Endometrial microvascular endothelial cells (primary cell): ENCODE results near the gene ABCA9. TPM values are rescaled to one million over a fixed set of nuclear protein-coding genes. Genes with fewer than 3 reads are reported as not detected.
"Not testable (repeated sequence)": the region's sequence is repeated elsewhere in the genome, so short reads cannot be mapped to it uniquely, and the experiment has no call there.

Experiments used
- in situ Hi-C: cut with HindIII; loops from 2 replicates; pipeline ENCODE4 v1.10.0; 2017; ENCODE audit warnings: low sequenced_read_pairs, low pct_unique_long_range_greater_than_20kb; ENCODE audit errors: inconsistent ontology term
- total RNA-seq: library from RNA; depleted of rRNA; stranded (reverse); fragments of >200 nt; gene quantifications from one replicate; pipeline ENCODE4 v1.2.3, GENCODE V29; 2015; ENCODE audit errors: inconsistent ontology term

Gene ABCA9
- total RNA-seq, 1 donor from 2014 or later: not detected

DNA sequence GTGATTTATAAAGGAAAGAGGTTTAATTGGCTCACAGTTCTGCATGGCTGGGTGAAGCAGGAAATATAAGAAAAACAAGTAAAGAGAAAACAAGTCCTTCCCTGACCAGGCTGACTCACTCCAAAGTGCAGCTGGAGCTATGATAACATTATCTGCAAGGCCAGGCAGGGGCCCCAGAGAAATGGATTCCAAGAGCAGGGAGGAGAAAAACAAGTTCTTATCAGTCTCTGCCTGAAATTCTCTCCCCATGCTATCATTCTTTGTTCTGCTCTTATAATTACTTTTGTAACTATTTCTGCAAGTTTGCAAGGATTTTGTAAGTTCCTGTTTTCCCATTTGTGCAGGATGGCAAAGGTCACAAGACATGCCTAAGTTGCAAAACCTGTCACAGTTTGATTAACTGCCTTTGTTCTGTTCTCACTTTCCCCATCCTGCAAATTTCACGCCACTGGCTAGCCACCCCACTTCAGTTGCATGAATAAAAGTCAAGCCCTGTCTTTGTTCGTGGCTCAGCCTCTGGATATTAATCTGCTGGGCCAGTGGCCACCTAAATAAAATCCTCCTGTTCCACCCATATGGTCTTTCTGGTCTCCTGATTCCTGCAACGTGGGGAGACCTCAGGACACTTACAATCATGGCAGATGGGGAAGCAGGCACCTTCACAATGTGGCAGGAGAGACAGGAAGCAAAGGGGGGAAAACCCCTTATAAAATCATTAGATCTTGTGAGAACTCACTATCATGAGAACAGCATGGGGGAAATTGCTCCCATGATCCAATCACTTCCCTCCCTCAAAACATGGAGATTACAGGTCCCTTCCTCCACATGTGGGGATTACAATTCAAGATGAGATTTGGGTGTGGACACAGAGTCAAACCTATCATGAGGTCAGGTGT is 13.1 kb downstream of the ABCA9 start:
- in situ Hi-C loops: no loop called here

DNA sequence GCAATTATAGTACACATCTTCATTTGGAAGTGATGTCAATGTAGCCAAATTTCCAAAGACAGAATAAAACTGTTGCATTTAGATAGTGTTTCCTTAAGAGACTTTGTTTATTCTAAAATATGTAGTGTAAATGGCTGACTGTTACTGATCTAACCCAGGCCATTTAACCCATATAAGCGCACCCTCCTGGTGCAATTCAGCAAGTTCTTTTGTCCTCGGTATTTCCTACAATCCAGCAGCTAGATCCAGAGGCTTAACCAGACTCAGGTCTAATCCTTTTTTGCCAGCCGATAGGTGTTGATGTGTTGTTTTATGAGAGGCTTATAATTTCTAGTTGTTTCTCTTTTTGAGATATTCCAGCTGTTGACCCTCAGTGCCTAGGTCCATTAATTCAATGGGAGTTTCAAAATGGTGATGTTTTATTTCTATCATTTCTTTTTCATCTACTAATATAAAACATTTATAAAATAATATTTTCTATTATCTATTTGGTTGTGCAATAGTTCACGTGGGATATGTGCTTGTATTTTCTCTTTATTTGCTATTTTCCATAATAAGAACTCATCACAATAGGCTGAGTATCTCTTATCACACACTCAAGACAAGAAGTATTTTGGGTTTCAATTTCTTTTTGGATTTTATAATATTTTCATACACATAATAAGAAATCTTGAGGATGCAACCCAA is 14.5 kb downstream of the ABCA9 start:
- in situ Hi-C loops: no loop called here

DNA sequence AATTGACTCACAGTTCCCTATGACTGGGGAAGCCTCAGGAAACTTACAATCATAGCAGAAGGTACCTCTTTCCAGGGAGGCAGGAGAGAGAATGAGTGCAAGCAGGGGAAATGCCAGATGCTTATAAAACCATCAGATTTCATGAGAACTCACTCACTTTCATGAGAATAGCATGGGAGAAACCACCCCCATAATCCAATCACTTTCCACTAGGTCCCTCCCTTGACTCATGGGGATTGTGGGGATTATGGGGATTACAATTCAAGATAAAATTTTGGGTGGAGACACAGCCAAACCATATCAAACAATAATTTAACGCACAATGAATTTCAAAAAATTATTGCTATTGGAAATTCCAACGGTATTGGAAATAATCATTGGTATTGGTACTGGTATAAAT is 15.1 kb downstream of the ABCA9 start:
- in situ Hi-C loops: no loop called here

DNA sequence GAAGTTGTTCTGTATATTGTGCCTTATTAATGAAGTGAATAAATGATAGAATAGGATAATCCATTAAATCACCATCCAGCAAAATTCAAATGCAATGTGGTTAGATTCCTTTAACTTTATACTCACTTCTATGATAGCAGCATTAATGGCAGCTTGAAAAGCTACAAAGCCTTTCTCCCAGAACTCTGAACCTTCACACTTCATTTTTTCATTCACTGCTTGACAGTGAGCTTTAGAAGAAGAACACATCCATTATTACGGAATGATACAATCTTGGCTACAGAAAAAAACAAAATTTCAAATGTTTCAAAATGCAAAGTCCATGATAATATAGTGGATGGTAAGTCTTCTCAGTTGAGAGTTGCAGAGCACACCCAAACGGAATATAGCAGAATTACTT is 16.4 kb downstream of the ABCA9 start:
- in situ Hi-C loops: no loop called here

DNA sequence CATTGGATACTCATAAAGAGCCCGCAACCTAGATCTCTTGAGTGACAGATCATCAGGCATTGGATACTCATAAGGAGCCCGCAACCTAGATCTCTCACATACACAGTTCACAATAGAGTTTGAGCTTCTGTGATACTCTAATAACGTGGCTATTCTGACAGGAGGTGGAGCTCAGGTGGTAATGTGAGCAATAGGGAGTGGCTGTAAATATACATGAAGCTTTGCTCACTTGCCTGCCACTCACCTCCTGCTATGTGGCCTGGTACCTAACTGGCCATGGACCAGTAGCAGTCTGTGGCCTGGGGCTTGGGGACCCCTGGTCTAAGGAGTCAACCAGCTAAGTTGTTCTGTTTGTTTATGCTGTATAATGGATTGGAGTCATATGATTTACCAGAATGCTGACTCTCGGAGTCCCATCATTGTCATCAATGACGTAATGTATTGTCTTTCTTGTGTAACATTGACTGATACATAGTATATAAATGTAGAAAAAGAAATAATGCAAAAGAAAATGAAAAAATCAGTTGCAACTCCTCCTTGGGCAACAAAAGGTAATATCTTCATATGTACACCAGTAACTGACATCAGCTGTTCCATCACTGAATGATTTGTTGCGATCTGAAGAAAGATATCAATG is 17.5 kb downstream of the ABCA9 start:
- in situ Hi-C loops: no loop called here

DNA sequence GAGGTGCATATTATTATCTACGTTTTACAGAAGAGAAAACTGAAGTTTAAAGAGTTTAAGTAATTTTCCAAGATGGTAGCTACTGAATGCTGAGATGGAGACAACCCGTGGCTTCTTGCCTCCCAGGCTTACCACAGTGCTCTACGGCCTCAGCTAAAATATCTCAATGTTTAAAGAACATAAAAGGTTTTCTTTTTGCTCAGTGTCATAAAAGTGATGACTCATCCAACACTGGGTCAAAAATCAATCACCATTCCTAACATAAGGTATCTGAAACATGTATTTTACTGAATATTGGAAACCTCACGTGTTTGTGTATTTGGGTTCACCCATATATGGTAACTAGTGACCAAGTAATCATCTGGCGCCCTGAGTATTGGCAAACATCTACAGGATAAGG is 18.4 kb downstream of the ABCA9 start:
- in situ Hi-C loops: no loop called here

DNA sequence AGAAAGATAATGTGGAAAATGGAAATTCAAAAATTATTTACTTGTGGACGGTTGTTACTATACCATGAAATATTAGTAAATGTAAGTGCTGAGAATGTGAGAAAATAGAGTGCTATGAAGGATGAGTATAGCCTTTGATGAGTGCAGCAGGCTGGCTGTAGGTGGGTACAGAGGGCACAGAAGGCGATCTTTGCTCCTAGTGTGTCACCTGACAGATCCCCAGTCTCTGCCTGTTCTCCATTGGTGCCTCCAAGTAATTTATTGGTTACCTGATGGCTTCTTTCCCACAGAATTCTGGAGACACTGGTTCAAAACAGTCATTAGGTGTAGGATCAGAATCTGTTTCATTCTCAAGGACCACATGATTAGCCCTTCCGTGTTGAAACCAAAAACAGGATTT is 28.9 kb downstream of the ABCA9 start:
- in situ Hi-C loops: no loop called here

DNA sequence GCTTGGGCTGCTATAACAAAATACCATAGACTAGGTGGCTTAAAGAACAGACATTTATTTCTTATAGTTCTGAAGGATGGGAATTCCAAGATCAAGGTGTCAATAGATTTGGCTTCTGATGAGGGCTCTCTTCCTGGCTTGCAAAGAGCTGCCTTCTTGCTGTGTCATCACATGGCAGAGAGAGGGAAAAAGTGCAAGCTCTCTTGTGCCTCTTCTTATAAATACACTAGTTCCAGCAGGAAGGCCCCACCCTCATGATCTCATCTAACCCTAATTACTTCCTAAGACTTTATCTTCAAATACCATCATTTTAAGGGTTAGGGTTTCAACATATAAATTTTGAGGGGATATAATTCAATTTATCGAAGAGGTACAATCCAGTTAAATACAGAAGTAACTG is 30.6 kb downstream of the ABCA9 start:
- in situ Hi-C loops: no loop called here

GRCh38 chr17:69018687-69019086 is 42.0 kb downstream of the ABCA9 start:
- in situ Hi-C loops: no loop called here

DNA sequence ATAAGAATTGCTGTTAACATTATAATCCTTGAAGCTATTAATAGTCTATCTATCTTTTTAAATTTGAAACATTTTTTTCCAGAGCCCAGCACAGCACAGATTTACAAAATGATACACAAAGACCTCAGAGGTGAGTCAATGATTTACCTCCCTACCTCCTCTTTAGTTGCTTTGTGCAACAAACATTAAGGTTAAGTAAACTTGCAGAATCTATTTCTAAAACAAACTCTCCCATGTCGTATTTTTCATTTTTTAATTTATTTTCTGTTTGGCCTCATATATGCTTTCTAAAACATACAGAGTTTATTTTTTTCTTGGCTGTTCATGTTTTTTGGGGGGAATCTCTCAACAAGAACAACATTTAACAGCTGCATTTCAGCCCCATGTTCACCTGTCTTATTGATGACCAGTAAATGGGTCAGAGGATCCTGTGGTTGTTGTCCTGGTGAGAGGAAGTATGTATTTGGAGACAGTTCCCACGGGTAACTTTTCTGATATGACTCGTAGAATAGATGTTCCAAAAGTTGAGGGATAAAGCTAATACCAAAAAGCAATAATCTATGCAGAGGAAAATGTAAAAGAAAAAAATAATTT is 42.6 kb downstream of the ABCA9 start:
- in situ Hi-C loops: no loop called here

DNA sequence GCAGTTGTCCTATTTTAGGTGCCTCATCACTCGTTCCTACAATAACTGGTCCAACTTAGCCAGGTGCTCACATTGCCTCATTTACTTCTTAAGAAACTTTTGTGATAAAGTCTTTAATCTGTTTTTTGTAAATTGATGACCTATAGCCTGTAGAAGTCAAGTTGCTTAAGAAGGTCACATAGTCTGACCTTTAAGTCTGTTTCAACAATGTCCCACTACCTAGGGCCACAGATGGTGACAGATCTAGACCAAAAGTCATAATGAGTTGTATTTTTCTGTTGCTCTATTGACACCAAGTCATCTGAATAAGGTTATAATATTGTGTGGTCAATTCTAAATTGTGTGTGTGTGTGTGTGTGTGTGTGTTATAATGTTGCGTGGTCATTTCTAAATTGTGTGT is 45.1 kb downstream of the ABCA9 start:
- in situ Hi-C loops: no loop called here

GRCh38 chr17:69012895-69013805 is 47.6 kb downstream of the ABCA9 start:
- in situ Hi-C loops: no loop called here

- in situ Hi-C loops: no loop called here
These were observed 50.8 kb downstream of the ABCA9 start for GRCh38 chr17:69009930-69010329.

GRCh38 chr17:69004759-69005158 is 56.0 kb downstream of the ABCA9 start:
- in situ Hi-C loops: not testable (repeated sequence)

DNA sequence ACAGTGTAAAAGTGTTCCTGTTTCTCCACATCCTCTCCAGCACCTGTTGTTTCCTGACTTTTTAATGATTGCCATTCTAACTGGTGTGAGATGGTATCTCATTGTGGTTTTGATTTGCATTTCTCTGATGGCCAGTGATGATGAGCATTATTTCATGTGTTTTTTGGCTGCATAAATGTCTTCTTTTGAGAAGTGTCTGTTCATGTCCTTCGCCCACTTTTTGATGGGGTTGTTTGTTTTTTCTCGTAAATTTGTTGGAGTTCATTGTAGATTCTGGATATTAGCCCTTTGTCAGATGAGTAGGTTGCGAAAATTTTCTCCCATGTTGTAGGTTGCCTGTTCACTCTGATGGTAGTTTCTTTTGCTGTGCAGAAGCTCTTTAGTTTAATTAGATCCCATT is 61.0 kb downstream of the ABCA9 start:
- in situ Hi-C loops: not testable (repeated sequence)

GRCh38 chr17:68993112-68993511 is 67.6 kb downstream of the ABCA9 start:
- in situ Hi-C loops: no loop called here

DNA sequence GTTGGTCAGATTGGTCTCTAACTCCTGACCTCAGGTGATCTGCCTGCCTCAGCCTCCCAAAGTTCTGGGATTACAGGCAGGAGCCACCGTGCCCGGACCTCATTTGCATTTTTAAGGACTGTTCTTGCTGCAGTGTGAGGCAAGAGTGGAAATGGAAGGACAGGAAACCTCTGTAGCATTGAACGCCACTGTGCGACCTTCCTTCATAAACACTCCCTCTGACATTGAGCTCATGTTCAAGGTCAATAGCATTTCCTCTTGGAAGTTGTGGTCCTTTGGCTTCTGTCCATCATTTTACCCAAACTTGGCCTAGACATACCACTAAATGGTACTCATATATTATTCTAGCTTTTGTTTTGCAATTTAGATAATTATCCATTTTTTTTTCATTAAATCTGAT is 72.8 kb downstream of the ABCA9 start:
- in situ Hi-C loops: no loop called here

- in situ Hi-C loops: no loop called here
These were observed 79.4 kb downstream of the ABCA9 start for GRCh38 chr17:68981288-68981687.
